GM19035 (cell line): Measurements from ENCODE around the gene FXYD2.
"Not testable (repeated sequence)": the region's sequence is repeated elsewhere in the genome, so short reads cannot be mapped to it uniquely, and the experiment has no call there.

ENCODE experiments used
- ATAC-seq: cut with Tn5 transposase; IDR thresholded peaks from one replicate; pipeline ENCODE4 v1.9.1; 2021; ENCODE audit not compliant: unreplicated experiment

FXYD2 gene

DNA sequence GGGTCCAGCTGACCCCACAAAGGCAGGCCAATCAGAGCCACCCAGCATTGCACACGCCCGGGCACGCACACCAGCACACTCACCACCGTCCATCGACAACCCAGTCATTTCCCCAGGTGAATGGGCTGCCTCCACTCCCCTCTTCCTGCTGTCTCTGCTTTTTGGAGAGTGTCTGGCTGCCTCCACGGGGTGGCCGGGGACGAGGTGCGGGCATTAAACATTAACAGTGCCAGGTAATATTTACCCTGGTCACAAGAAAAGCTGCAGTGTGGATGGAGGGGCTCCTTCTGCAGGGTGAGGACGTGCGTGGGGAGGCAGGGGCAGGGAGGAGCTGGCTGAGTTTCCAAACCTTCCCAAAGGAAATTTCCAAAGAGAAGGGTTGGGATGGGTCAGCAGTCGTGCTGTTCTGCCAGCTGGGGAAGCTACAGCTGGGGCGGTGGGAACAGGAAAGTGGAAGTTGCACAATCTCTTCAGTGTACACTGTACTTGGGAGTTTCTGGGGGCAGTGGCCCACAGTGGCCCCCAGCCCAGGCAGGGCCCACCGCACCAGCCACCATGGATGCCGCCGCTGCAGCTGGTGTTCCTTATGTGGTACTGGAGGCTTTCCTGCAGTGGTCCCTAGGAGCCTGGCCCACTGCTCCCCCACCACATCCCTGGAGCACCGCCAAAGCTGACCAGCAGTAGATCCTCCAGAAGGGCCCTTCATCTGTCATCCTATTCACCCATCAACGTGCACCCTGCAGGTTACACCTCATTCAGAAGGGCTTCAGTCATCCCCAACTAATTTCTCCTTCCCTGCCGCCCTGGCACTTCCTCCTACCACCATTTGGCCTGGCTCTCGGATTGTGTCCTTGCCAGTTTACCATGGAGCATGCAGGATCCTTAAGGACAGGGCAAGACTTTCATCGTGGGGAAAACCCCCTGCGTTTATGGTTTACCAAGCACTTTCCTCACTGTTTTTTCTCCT, at the start of gene FXYD2:
FXYD2 (minus strand) TSS at position 174 of the 967 bp plus-strand sequence; CDS start at position 108, 66 bp downstream.
- no peak for ATAC-seq

DNA sequence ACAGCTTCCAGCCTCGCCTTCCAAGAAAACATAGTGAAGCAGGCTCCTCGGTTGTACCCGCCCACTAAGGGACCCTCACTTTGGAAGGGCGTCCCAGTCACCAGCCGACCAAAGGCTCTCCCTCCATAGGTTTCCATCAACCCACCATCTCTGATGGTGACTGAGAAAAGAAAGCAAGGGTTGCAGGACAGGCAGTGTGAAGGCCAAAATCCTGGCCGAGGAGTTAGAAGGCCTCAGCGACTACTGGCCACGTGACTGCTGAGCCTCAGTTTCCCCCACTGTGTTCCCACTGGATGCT, 49.2 kb upstream of the FXYD2 start:
- ATAC-seq: no peak

DNA sequence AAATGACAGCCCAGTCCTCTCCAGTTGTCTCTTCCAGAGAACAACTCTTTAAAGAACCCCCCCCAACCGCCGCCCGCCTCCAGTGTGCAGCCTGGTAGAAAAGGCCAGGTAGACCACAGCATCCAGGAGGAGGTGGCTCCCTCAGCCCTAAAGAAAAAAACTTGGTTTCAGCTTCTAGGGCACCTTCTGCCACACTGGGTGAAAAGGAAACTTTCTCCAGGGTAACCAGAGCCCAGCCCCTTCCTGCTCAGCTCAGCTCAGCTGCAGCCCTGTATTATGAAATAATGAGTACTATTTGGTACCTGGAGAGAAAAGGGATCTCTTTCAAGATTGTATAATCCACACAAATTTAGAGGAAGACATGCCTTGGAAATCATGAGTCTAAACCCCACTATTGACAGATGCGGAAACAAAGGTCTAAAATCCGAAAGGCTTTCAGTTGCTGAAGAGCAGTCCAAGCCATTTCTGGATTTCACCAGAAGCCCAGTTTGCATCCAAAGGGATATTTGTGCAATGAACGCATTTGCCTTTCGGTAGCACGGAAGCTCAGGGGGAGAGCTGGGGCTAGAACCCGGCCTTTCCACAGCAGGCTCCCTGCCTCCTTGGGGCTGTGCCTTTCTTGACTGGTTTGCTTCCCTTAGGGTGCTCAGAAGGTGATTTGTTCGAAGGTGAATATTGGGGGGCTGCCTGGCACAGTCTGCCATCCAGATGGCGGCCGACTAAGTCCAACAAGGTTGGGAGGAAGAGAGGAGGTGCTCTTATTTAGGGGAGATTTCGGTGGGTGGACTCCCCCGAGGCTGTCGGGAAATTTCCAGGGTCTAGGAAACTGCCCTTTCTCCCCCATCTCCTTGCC, 48.7 kb upstream of the FXYD2 start:
- ATAC-seq: no peak

DNA sequence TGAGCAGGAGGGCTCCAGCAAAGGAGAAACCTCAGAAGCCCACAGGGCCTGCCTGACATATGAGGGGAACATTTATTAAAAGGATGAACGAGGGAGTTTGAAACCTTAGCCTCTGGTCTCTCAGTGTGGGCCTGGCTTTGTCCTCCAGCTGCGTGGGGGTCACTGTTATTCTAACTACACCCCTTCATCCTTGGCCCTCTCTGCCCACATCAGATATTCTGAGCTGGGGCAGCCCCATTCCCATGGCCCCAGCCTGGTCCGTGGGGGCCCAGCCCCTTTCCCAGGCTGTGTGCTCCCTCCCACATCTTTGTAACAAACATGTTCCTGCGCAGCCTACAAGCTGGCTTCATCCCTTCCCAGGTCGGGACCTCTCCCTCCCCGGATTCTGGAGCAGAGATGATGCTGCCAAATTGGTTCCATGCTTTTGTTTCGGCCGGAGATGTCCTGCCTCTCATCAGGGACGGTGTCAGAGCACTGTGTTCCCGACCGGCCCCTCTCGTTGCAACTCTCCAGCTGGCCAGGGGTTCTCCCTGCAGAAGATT, 47.9 kb upstream of the FXYD2 start:
- ATAC-seq: no peak

DNA sequence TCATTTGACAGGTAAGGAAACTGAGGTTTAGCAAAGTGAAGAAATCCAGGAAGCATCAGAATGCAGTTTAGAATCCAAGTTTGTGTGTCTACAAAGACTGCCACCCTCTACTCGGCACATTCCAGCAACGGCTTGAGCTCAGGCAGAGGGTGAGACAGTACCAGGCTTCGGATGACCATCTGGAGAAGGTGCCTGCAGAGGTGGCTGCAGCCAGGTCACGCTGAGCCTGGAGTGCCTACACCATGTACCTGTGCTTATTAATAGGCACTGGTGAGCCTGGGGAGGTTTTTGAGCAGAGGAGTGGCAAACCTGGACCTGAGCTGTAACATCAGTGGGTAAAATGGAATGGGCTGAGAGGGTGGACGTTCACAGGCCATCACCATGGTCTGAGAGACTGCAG, 47.2 kb upstream of the FXYD2 start:
- ATAC-seq: no peak

DNA sequence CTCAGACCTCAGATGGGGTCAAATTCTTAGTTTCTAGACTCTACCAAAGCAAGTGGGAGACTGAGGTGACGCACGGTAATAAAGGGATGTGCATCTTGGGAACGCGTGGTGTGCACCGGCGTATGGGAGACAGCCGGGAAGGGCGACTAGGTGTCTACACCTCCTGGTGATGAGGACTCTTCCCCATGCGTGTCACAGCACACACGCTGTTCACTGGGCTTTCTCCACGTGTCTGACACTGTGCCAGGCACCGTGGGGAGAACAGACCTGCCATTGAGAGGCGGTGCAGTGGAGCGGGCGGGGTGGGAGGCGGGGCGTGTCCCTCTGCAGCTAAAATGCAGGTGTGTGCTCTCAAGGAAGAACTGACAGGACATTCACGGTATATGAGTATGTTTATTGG, 46.6 kb upstream of the FXYD2 start:
- ATAC-seq: no peak

DNA sequence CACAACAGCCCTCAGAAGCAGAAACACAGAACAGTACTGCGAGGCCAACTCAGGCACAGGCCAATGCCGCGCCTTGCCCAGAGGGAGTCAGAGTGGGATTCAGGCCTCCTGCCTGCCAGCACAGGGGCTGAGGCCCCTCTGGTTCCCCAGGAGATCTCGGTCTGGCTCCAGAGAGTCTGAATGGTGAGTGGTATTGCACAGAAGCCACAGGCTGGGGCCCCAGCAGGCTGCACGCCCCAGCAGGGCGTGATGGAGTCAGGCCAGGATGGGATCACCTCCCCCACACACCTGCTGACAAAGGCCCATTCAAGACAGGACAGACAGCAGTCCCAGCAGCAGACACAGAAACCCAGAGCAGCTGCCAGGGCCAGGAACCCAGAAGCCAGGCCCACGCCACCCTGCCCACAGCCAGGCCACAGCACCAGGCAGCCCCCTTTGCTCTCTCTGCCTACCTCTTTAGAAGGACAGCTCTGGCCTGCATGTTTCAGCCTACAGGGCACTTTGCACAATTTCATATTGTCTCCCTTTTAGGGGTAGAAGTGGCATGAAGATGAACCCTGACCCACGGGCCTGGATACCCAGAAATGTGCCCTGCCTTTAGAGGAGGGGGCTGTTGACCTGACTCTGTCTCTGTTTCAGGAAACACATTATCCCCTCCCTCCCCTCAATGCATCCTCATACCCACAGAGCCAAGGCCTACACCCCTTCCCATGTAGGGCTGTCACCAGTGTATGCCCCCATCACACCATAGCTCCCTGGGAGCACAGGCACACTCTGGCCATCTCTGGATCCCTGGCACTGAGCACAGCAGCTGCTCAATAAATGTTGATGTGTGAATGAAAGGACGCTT, 45.8 kb upstream of the FXYD2 start:
- no peak for ATAC-seq

DNA sequence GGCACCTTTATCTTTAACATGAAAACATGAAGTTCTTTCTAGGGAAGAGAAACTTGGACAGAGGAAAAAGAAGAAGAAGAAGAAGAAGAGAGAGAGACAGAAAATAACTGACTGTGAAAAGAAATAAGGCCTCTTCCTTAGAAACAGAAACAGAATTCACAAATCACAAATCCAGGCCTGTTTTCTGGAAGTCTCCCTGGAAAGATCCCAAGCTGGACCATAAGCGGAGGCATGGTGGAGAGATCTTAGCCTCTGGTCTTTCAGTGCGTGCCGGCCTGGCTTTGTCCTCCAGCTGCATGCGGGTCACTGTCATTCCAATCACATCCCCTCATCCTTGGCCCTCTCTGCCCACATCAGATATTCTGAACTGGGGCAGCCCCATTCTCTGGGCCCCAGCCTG, 45.1 kb upstream of the FXYD2 start:
- ATAC-seq: no peak

DNA sequence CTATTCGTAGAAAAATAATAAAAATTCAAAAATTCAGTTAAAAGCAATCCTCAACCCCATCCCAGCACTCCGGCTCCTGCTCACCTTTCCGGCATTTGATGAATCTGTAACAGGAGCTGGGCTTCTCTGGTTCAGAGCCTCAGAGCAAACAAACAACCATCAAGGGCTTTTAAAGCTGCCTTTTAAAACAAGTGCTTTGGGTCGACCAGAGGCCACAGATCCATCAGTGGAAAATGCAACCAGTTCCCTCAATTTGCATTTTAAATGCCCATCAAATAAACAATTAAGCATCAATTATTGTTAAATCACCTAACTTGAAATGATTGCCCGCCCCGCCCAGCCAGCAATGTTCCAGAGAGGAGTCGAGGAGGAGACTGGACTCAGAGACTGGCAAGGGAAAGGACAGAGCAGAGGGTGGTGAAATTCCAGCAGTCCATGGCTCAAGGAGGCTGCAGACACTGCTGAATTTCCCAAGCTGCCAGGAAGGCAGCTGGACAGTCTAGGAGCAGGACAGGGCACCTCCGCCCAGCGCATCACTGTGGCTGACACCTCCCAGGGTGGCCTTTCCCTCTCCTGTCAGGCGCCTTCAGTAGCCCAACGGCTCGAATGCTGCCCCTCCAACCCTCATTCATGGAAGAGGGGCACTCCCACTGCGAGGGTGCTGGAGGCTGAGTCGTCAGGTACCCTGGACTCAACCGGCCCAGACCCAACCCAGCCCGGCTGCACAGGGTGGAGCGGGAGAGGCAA, 44.4 kb upstream of the FXYD2 start:
- ATAC-seq: no peak

DNA sequence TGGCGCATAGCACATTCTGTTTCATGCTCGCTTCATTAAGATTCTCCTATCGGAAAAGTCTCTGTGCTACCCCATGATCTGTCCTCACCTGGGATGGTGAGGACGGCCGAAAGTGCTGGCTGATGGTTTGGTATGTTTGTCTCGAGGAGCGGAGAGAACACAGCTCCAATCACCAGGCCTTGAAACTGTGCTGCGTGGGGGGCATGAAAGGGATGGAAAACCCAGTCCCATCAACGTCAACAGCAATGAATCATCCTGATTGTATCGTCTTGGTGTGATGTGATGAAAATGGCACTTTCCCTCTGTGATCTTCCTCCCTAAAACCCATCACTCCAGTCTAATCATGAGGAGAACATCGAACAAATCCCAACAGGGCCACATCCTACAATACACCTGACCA, 43.5 kb upstream of the FXYD2 start:
- no peak for ATAC-seq

DNA sequence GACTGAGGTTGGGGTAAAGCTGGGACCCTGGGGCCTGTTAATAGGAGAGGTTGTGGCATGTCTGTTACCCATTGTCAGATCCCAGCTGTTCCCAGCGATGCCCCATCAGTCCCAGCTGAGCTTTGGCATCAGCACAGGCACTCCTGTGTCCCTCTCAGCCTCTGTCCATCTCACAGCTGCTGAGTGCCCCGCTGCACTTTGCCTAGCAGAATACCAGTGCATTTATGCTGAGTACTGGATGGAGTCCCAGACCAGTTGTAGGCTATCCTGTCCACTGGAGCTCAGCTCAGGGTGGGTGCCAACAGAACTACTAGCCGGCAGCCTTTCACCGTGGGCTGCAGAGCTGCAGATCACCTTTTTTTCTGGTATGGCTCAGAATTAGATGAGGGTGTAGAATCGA, 42.0 kb upstream of the FXYD2 start:
- ATAC-seq: no peak

DNA sequence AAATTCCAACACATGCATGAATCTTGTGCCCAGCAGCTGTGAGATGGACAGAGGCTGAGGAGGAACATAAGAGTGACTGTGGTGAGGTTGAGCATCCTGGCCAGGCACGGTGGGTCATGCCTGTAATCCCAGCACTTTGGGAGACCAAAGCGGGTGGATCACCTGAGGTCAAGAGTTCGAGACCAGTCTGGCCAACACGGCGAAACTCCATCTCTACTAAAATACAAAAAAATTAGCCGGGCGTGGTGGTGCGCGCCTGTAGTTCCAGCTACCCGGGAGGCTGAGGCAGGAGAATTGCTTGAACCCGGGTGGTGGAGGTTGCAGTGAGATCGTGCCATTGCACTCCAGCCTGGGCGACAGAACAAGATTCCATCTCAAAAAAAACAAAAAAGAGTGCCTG, 41.0 kb upstream of the FXYD2 start:
- ATAC-seq: not testable (repeated sequence)

DNA sequence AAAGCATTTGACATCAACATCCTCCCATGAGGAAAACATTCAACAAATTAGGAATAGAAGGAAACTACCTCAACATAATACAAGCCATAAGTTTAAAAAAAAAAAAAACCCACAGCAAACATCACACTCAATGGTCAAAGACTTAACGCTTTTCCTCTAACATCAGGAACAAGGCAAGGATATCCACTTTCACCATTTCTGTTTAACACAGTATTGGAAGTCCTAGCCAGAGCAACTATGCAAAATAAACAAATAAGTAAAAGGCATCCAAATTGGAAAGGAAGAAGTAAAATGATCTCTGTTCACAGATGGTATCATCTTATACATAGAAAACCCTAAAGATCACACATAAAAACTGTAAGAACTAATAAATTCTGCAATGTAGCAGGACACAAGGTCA, 38.8 kb upstream of the FXYD2 start:
- no peak for ATAC-seq

DNA sequence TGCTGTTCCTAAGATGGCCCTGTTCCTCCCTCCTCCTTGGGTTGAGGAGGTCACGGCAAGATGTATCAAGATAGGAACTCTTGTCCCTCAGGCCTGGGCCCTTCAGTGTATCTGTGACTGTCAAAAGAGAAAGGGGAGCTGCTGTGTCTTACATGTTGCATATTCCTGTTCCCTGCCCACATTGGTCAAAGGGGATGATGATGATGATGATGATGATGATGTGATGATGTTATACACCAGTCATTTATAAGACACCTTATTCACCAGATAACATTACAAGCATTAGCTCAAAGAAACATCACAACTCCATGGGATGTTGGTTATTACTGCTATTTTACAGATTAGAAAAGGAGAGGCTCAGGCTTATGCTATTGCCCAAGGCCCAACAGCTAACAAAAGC, 38.2 kb upstream of the FXYD2 start:
- ATAC-seq: no peak

DNA sequence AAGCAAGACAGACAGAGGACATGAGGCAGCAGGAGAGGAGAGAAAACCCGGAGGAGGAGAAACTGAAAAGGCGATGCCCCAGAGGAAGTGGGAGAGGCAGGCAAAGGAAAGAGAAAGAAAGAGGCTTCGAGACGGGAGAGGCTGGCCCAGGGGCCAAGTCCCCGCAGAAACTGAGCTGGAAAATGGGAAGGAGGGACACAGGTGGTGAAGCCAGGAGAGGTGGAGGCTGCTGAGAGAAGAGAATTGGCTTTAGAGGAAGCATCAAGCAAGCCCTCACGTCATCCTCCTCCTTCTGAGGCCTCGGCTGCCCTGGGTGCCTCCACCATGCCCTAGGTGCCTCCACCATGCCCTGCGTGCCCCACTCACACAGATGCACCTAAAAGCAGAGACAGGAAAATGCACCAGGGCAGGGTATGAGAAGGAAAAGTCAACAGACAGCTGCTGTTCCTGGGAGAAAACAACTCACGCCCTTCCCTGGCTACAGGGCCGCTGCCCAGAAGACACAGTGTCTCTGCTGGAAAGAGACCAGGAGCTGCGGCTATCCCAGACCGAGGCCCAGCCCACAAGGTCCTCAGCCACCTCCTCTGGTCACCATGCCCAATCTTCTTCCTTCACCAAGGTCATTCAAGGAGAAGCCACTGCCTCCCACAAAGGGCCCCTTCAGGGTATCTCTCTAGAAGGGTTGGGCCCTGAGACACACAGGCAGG, 37.6 kb upstream of the FXYD2 start:
- ATAC-seq: no peak

DNA sequence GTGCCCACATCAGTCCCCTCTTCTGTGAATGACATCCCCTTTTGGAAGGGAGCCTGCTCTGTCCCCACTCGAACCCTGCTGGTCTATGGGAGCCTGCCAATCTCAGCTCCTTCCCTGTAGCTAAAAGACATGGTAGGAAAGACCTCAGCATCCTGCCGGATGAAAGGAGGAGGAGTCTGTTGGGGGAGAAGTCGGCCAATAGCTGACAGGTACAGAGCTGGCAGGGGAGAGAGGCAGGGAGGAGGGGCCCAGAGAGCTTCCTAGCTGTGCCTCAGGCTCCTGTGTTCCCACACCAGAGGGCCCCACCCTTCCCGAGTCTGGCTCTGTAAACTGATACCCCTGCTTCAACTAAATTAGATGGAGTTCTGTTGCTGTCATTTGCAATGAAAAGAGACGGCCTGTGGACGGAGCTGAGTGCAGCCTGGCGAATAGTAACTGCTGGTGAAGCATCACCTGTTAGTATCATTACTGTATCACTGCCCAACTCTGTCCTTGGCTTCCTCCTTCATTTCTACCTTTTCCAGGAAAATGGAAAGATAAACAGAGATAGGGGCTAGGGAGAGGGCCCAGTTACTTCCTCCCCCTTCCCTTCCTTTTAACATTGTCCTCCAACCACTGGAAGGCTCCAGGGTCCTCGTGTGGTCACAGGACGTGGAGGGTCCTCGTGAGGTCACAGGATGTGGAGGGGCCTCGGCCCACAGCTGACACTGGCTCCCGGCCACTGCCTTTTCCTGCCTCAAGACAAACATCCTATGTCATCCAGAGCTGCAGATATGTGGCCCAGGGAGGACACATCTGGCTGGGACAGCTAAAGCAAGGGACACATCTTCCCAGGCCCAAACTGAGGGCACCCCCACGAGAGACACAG, 36.8 kb upstream of the FXYD2 start:
- ATAC-seq: no peak

DNA sequence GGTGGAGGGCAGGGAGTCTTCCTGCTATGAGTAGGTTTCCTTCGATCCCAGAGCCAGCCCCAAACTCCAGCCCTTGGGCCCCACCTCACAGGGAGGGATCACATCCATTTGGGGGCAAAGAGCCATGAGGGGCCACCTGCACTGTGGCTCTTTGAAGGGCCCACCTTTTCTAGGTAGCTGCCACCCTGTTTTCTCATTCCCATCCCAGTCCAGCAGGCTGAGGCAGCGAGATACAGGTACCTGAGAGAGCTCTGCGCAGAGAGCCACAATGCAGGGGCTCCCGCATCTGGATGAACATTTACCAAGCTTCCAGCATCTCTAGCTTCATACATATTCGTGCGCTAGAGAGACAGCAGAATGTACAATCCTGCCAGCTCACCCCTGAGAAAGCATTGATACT, 35.6 kb upstream of the FXYD2 start:
- no peak for ATAC-seq

DNA sequence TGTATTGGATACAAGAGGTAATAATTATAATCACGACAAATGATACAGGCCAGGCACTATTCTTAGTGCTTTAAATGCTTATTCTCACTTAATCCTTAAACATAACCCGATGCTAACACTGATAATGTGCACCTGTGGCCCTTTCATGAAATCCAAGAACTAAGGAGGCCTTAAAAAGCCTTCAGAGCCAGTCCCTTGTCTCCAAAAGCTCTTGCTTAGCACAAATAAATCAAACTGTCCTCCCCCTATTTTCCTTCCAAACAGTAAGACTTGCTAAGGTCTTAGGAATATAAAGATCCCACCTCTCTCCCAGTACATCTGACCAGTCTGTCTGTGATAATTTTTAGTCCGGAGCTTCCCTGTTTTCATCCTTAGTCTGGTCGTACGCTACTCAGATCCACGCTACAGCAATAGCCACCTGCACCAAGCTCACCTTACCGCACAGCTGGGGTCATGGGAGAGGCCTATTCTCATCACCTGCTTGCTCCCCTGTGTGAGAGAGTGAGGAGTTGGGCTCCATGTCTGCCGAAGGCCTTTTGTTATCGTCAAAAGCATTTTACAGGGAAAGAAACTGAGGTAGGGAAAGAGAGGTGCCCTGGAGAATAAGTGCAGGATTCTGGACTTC, 35.1 kb upstream of the FXYD2 start:
- ATAC-seq: no peak
